ENCODE results near the gene LCP2. TPM values are rescaled to one million over a fixed set of nuclear protein-coding genes. Genes with fewer than 3 reads are reported as not detected.

LCP2 gene
- total and polyA plus RNA-seq, 2 of the 8 experiments (the other 6 are each of a cell fraction or from before 2014, with no cell fraction given): 0.26 to 0.33 TPM

DNA sequence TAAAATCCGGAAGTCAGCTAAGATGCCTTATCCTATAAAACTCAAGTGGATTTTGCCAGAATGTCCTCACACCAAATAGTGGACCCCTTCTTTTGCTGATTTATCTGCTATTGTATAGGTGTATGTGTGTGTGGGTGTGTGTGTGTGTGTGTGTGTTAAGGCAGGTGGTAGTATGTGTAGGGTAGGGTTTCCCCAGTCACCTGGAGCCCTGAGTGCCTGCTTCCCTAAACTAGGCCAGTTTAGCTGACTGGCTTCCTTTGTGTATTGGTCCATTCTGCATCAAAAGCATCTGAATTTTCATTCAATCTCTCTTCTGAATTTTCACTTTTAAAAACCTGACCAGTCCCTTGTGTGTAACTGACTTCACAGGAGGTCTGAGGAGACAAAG lies 42.2 kb upstream of the LCP2 start:
- FAIRE-seq: no peak
- TF ChIP-seq, protein P1, sequence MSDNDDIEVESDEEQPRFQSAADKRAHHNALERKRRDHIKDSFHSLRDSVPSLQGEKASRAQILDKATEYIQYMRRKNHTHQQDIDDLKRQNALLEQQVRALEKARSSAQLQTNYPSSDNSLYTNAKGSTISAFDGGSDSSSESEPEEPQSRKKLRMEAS (IDR thresholded peaks at IDR 0.05): no peak
- TF ChIP-seq CEBPB (IDR thresholded peaks at IDR 0.05; ENCODE audit: low read depth, low read length): no peak
- no peak for TF ChIP-seq CHD1 (IDR thresholded peaks at IDR 0.05; ENCODE audit: low read depth, low read length)
- TF ChIP-seq JUND (IDR thresholded peaks at IDR 0.05; ENCODE audit: low read length): no peak
- TF ChIP-seq TAF1 (IDR thresholded peaks at IDR 0.05; ENCODE audit: low read depth, low read length): no peak
- TF ChIP-seq, protein P2, sequence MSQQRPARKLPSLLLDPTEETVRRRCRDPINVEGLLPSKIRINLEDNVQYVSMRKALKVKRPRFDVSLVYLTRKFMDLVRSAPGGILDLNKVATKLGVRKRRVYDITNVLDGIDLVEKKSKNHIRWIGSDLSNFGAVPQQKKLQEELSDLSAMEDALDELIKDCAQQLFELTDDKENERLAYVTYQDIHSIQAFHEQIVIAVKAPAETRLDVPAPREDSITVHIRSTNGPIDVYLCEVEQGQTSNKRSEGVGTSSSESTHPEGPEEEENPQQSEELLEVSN (IDR thresholded peaks at IDR 0.05): no peak
- no peak for TF ChIP-seq SP4 (IDR thresholded peaks at IDR 0.05; ENCODE audit: low read length)
- TF ChIP-seq RAD21 (IDR thresholded peaks at IDR 0.05 in 1 of 2, conservative IDR thresholded peaks at IDR 0.05 in 1 of 2; ENCODE audit: low read depth in 2 of 2, low read length in 2 of 2): no peak
- TF ChIP-seq CBX5 (IDR thresholded peaks at IDR 0.05; ENCODE audit: low read depth, low read length): no peak
- no peak for TF ChIP-seq KDM1A (IDR thresholded peaks at IDR 0.05; ENCODE audit: borderline replicate concordance, low read length)
- no peak for TF ChIP-seq ZNF274 (IDR thresholded peaks at IDR 0.05; ENCODE audit: borderline replicate concordance, extremely low read depth, low read length)
- no peak for TF ChIP-seq SP2 (IDR thresholded peaks at IDR 0.05; ENCODE audit: low read length)
- TF ChIP-seq MAFK (IDR thresholded peaks at IDR 0.05; ENCODE audit: low read depth, low read length): no peak
- TF ChIP-seq FOSL1 (IDR thresholded peaks at IDR 0.05; ENCODE audit: insufficient read depth, low read depth, low read length): no peak
- no peak for TF ChIP-seq POLR2AphosphoS5 (IDR thresholded peaks at IDR 0.05; ENCODE audit: low read depth, low read length)

More for the DNA sequence above, 42.2 kb upstream of the LCP2 start:
- no peak for DNase-seq (ENCODE audit: low read depth in 1 of 2, low spot score in 2 of 2)
- CTCF ChIA-PET (ENCODE audit: partially characterized antibody): interaction anchor here (0.8 to 5.9 kb wide), 41 partner anchors 9 to 266 kb away, joined by 3 to 77 read pairs (median 6); partner anchors contain the start of gene LCP2
- Histone ChIP-seq H2BK15ac (ENCODE audit: low read length) (no peak overlapping the region), H4K20me1 (replicated peaks in 1 of 2; ENCODE audit: control insufficient read depth in 1 of 2, insufficient read depth in 2 of 2, low read length in 2 of 2) (no peaks in the 10 kb centered on the region), H3K9ac (replicated peaks in 1 of 4; ENCODE audit: extremely low read depth in 1 of 4, low read depth in 3 of 4, low read length in 3 of 4) (no peak overlapping the region), H2BK120ac (replicated peaks; ENCODE audit: low read depth, low read length) (no peak overlapping the region), H3K4ac (replicated peaks; ENCODE audit: insufficient read length, low read depth, low read length) (no peak overlapping the region), H3K56ac (replicated peaks; ENCODE audit: insufficient read length, low read depth, low read length) (no peak overlapping the region), H3K14ac (ENCODE audit: insufficient read length) (no peak overlapping the region), H3K79me2 (ENCODE audit: control insufficient read depth in 1 of 2, insufficient read depth in 2 of 2, low read length in 2 of 2) (no peaks in the 10 kb centered on the region), H2AFZ (ENCODE audit: low read length) (no peak overlapping the region), H3K27me3 (replicated peaks in 1 of 4; ENCODE audit: control insufficient read depth in 3 of 4, extremely low read depth in 1 of 4, insufficient read depth in 3 of 4, low read length in 3 of 4) (no peaks in the 10 kb centered on the region), H3K4me1 (replicated peaks in 1 of 4; ENCODE audit: control insufficient read depth in 3 of 4, insufficient read depth in 4 of 4, low read length in 3 of 4) (peaks cover 6 to 11% (median 9%) of the 10 kb centered on the region in 4 experiments; a peak in 5 of 7 replicates), H3K4me2 (ENCODE audit: insufficient read depth in 1 of 2, low read depth in 2 of 2, low read length in 2 of 2) (no peak overlapping the region), H3K27ac (ENCODE audit: low read depth, low read length) (no peak overlapping the region), H3K23ac (ENCODE audit: insufficient read length) (no peak overlapping the region), H4K91ac (replicated peaks; ENCODE audit: insufficient read length, low read length) (no peak overlapping the region), H3K4me3 (ENCODE audit: extremely low read depth in 1 of 4, insufficient read depth in 2 of 4, low read depth in 3 of 4, low read length in 4 of 4) (no peak overlapping the region), H3K9me3 (ENCODE audit: insufficient read depth in 2 of 2, low read depth in 1 of 2, low read length in 1 of 2) (peaks cover 10 to 15% of the 10 kb centered on the region in 2 experiments; a peak in 3 of 4 replicates), H2BK20ac (ENCODE audit: low read length) (no peak overlapping the region), H3K79me1 (ENCODE audit: low read depth, low read length) (no peaks in the 10 kb centered on the region), H4K5ac (ENCODE audit: insufficient read length, low read depth, low read length) (no peak overlapping the region), H3K18ac (ENCODE audit: extremely low read depth, low read length) (no peak overlapping the region), H2BK5ac (ENCODE audit: low read depth, low read length) (no peak overlapping the region), H3K36me3 (ENCODE audit: control insufficient read depth in 2 of 4, insufficient read depth in 4 of 4, low read length in 3 of 4) (no peaks in the 10 kb centered on the region), H2BK12ac (ENCODE audit: low read depth, low read length) (no peak overlapping the region), H3K23me2 (ENCODE audit: low read depth, low read length) (no peaks in the 10 kb centered on the region), H2AK5ac (ENCODE audit: low read depth, low read length) (no peak overlapping the region), H4K8ac (ENCODE audit: extremely low read depth, insufficient read depth, low read length) (no peak overlapping the region)
- POLR2A ChIA-PET (ENCODE audit: partially characterized antibody): no interaction called here
- WGBS, 2 experiments (ENCODE audit: extremely low coverage in 1 of 2, insufficient coverage in 1 of 2, insufficient read length in 1 of 2, insufficient replicate concordance in 2 of 2, low coverage in 1 of 2, low lambda C conversion rate in 2 of 2, missing lambda C conversion rate in 1 of 2): 100% methylated on average over 1 of the region's 1 CpG; no CpG with 5 or more reads in 1 of the 2 experiments

All from H1 (cell line).